H9 (cell line): Measurements from ENCODE around the gene QSOX2. TPM values are rescaled to one million over a fixed set of nuclear protein-coding genes. Genes with fewer than 3 reads are reported as not detected.

Experiments
- DNase-seq: peaks from one replicate; pipeline ENCODE4 v3.0.0-alpha.2; 2017
- H2AFZ ChIP-seq: one replicate; pipeline ENCODE4 v1.6.1; 2013; ENCODE audit warnings: mild to moderate bottlenecking, low read length, control low read depth, moderate library complexity
- H2AK5ac ChIP-seq: 2 replicates; pipeline ENCODE4 v1.6.1; 2013; ENCODE audit warnings: low read length, control low read depth, mixed read lengths; ENCODE audit not compliant: insufficient read length
- H2BK120ac ChIP-seq: one replicate; pipeline ENCODE4 v1.6.1; 2013; ENCODE audit warnings: low read depth, mild to moderate bottlenecking, low read length, control low read depth, inconsistent platforms; ENCODE audit not compliant: poor library complexity, severe bottlenecking
- H2BK12ac ChIP-seq: 2 replicates; pipeline ENCODE4 v1.6.1; 2013; ENCODE audit warnings: low read length, control low read depth, mixed read lengths, low read depth; ENCODE audit not compliant: insufficient read length
- H2BK15ac ChIP-seq: 2 replicates; pipeline ENCODE4 v1.6.1; 2013; ENCODE audit warnings: low read depth, low read length, control low read depth
- H2BK20ac ChIP-seq: one replicate; pipeline ENCODE4 v1.6.1; 2013; ENCODE audit warnings: low read depth, mild to moderate bottlenecking, low read length, control low read depth, inconsistent platforms; ENCODE audit not compliant: poor library complexity, severe bottlenecking
- H2BK5ac ChIP-seq: 2 replicates; pipeline ENCODE4 v1.6.1; 2013; ENCODE audit warnings: low read length, control low read depth, mixed read lengths; ENCODE audit not compliant: insufficient read length
- H3K14ac ChIP-seq: 2 replicates; pipeline ENCODE4 v1.6.1; 2013; ENCODE audit warnings: low read length, control low read depth; ENCODE audit not compliant: insufficient read depth
- H3K18ac ChIP-seq: 2 replicates; pipeline ENCODE4 v1.6.1; 2013; ENCODE audit warnings: low read depth, mild to moderate bottlenecking, mixed read lengths, low read length, control low read depth; ENCODE audit not compliant: insufficient read length
- H3K23ac ChIP-seq: 2 replicates; pipeline ENCODE4 v1.6.1; 2013; ENCODE audit warnings: low read length, control low read depth, mixed read lengths, low read depth; ENCODE audit not compliant: insufficient read length
- H3K23me2 ChIP-seq: 2 replicates; pipeline ENCODE4 v1.6.1; 2013; ENCODE audit warnings: low read depth, mild to moderate bottlenecking, mixed read lengths, low read length, control low read depth; ENCODE audit not compliant: insufficient read length, poor library complexity, severe bottlenecking
- H3K27ac ChIP-seq: 2 replicates; pipeline ENCODE4 v1.5.1; 2013; ENCODE audit warnings: low read length, control low read depth, mixed read lengths, low read depth; ENCODE audit not compliant: insufficient read length
- H3K27me3 ChIP-seq: 2 replicates; pipeline ENCODE4 v1.6.1; 2013; ENCODE audit warnings: low read length, control low read depth, inconsistent platforms; ENCODE audit not compliant: insufficient read depth
- H3K4ac ChIP-seq: 2 replicates; pipeline ENCODE4 v1.6.1; 2013; ENCODE audit warnings: low read depth, mild to moderate bottlenecking, control low read depth, inconsistent platforms, low read length, moderate library complexity
- H3K4me1 ChIP-seq: 2 replicates; pipeline ENCODE4 v1.6.1; 2013; ENCODE audit warnings: low read length, control low read depth, inconsistent platforms; ENCODE audit not compliant: insufficient read depth
- H3K4me2 ChIP-seq: 2 replicates; pipeline ENCODE4 v1.6.1; 2013; ENCODE audit warnings: low read length, control low read depth, mixed read lengths; ENCODE audit not compliant: insufficient read length, insufficient read depth
- H3K56ac ChIP-seq: 2 replicates; pipeline ENCODE4 v1.6.1; 2013; ENCODE audit warnings: low read depth, mild to moderate bottlenecking, mixed read lengths, low read length, control low read depth; ENCODE audit not compliant: insufficient read length
- H3K79me1 ChIP-seq: 2 replicates; pipeline ENCODE4 v1.6.1; 2013; ENCODE audit warnings: low read depth, mild to moderate bottlenecking, moderate library complexity, low read length, control low read depth, inconsistent platforms; ENCODE audit not compliant: insufficient read depth, poor library complexity, severe bottlenecking
- H3K79me2 ChIP-seq: 2 replicates; pipeline ENCODE4 v1.6.1; 2013; ENCODE audit warnings: low read length, control low read depth, inconsistent platforms; ENCODE audit not compliant: insufficient read depth
- H3K9ac ChIP-seq: 2 replicates; pipeline ENCODE4 v1.6.1; 2013; ENCODE audit warnings: low read length, control low read depth, mixed read lengths; ENCODE audit not compliant: insufficient read length; ENCODE audit errors: extremely low read depth
- H3K9me3 ChIP-seq: one replicate; pipeline ENCODE4 v1.6.1; 2013; ENCODE audit warnings: low read depth, low read length, inconsistent platforms; ENCODE audit not compliant: control insufficient read depth
- H3T11ph ChIP-seq: one replicate; pipeline ENCODE4 v1.6.1; 2013; ENCODE audit warnings: mild to moderate bottlenecking, low read length, control low read depth, inconsistent platforms
- H4K20me1 ChIP-seq: one replicate; pipeline ENCODE4 v1.6.1; 2013; ENCODE audit not compliant: control insufficient read depth, insufficient read length, insufficient read depth
- H4K5ac ChIP-seq: 2 replicates; pipeline ENCODE4 v1.6.1; 2013; ENCODE audit warnings: low read depth, mild to moderate bottlenecking, mixed read lengths, low read length, control low read depth; ENCODE audit not compliant: insufficient read length
- H4K8ac ChIP-seq: replicated peaks from 2 replicates; pipeline ENCODE4 v1.6.1; 2013; ENCODE audit warnings: low read length, control low read depth, mixed read lengths, low read depth; ENCODE audit not compliant: insufficient read length
- H4K91ac ChIP-seq: 2 replicates; pipeline ENCODE4 v1.6.1; 2013; ENCODE audit warnings: low read depth, mild to moderate bottlenecking, moderate library complexity, mixed read lengths, low read length, control low read depth; ENCODE audit not compliant: insufficient read length
- H3K27ac Mint-ChIP-seq, 3 experiments: 2 replicates in 2 of 3; 3 replicates in 1 of 3; pipeline ENCODE4 v1.8.0; 2020 to 2021; ENCODE audit warnings: mixed read lengths in 3 of 3, mild to moderate bottlenecking in 1 of 3, moderate library complexity in 1 of 3
- H3K27me3 Mint-ChIP-seq: 2 replicates; pipeline ENCODE4 v1.8.0; 2021; ENCODE audit warnings: low read depth, mild to moderate bottlenecking, moderate library complexity, mixed read lengths
- H3K36me3 Mint-ChIP-seq, 3 experiments: 2 replicates in 2 of 3; 3 replicates in 1 of 3; pipeline ENCODE4 v1.8.0; 2020 to 2021; ENCODE audit warnings: low read depth in 3 of 3, mixed read lengths in 3 of 3; ENCODE audit not compliant: insufficient read depth in 1 of 3
- H3K4me1 Mint-ChIP-seq, 2 experiments: 2 replicates each; pipeline ENCODE4 v1.8.0; 2020; ENCODE audit warnings: mixed read lengths in 2 of 2
- H3K4me3 Mint-ChIP-seq, 2 experiments: 2 replicates in 1 of 2; 3 replicates in 1 of 2; pipeline ENCODE4 v1.8.0; 2020 to 2021; ENCODE audit warnings: mild to moderate bottlenecking in 2 of 2, mixed read lengths in 2 of 2, moderate library complexity in 1 of 2
- H3K9me3 Mint-ChIP-seq, 2 experiments: 2 replicates in 1 of 2; 3 replicates in 1 of 2; pipeline ENCODE4 v1.8.0; 2020; ENCODE audit warnings: mild to moderate bottlenecking in 2 of 2, mixed read lengths in 2 of 2, moderate library complexity in 1 of 2
- WGBS: extraction: QIAGEN DNeasy Blood & Tissue Kit; methylation state at CpG from one replicate; pipeline ENCODE4 v1.1.7; 2013; ENCODE audit warnings: missing lambda C conversion rate, low lambda C conversion rate, mixed read lengths; ENCODE audit not compliant: insufficient read length; ENCODE audit errors: extremely low coverage; 5-methylcytosine and 5-hydroxymethylcytosine counted together
- total RNA-seq: library from RNA; stranded (reverse); gene quantifications from 2 replicates; pipeline ENCODE4 v1.2.1, GENCODE V29; 2021
- TF ChIP-seq, protein P1 (sequence below): fragments of 200-600 bp; sonication (generic); conservative IDR thresholded peaks from 3 replicates; pipeline ENCODE4 v1.8.0; 2021; ENCODE audit warnings: antibody characterized with exemption, mild to moderate bottlenecking

Gene QSOX2
- total RNA-seq, 1 experiment from 2014 or later, result 25.8 TPM

DNA sequence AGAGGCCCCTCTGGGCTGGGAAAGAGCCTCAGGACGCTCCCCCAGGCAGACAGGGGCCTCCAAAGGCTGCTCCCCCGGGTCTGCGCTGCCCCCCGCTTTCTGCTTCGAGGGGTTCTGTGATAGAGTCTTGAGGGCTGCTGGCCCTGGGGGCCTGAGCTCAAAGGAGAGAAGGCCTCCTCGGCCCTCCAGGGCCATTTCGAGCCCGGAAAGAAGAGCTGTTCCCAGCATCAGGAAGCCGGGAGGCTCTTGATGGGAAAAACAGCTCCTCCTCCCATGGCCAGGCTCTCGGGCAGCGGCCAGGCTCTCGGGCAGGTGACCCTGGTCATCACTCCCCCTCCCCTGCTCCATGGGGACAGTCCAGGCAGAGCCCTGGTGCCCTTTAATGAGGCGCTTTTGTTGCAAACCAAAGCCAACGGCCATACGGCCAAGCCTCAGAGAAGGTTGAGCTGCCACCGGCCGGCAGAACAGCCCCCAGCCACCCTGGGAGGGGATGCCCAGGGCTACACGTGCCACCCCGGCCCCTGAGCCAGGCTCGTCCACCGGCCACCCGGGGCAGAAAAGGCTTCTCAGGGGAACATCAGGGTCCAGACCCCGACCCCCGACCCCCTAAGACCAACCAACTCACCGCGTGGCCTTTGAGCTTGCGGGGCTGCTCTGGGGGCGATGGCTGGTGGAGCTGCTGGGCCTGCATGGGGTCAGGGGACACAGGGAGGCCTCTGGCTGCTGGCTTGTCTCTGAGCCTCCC, 16.2 kb upstream of the QSOX2 start:
- Mint-ChIP-seq H3K9me3 (no peaks in the 10 kb centered on the region), H3K4me1 (peaks cover 0 to 17% of the 10 kb centered on the region in 2 experiments; a peak in 2 of 4 replicates), H3K4me3 (no peak overlapping the region), H3K27ac (no peak overlapping the region), H3K36me3 (no peaks in the 10 kb centered on the region), H3K27me3 (peaks cover 5% of the 10 kb centered on the region)
- no peak overlapping the region for H3K14ac ChIP-seq
- no peak overlapping the region for H2BK15ac ChIP-seq
- H2BK20ac ChIP-seq, result no peak overlapping the region
- DNase-seq, result no peak
- no peak overlapping the region for H2BK120ac ChIP-seq
- H4K91ac ChIP-seq, result no peak overlapping the region
- H2BK12ac ChIP-seq, result no peak overlapping the region
- H3K18ac ChIP-seq, result no peak overlapping the region
- no peak overlapping the region for H3K4me2 ChIP-seq
- H3K4ac ChIP-seq, result no peak overlapping the region
- H2AFZ ChIP-seq, result no peak overlapping the region
- no peaks in the 10 kb centered on the region for H3K4me1 ChIP-seq
- H3K27me3 ChIP-seq, result no peaks in the 10 kb centered on the region
- no peak overlapping the region for H2AK5ac ChIP-seq
- H4K8ac ChIP-seq, result no peak overlapping the region
- no peaks in the 10 kb centered on the region for H3K9me3 ChIP-seq
- no peaks in the 10 kb centered on the region for H3K79me2 ChIP-seq
- H3K23ac ChIP-seq, result no peak overlapping the region
- H4K5ac ChIP-seq, result no peak overlapping the region
- no CpG with 5 or more reads among the region's 28 CpGs for WGBS
- no peak overlapping the region for H3K56ac ChIP-seq
- H3T11ph ChIP-seq, result no peak overlapping the region
- no peak overlapping the region for H2BK5ac ChIP-seq
- no peaks in the 10 kb centered on the region for H4K20me1 ChIP-seq
- no peak overlapping the region for H3K27ac ChIP-seq
- H3K23me2 ChIP-seq, result no peaks in the 10 kb centered on the region
- H3K9ac ChIP-seq, result no peak overlapping the region
- TF ChIP-seq, protein P1, sequence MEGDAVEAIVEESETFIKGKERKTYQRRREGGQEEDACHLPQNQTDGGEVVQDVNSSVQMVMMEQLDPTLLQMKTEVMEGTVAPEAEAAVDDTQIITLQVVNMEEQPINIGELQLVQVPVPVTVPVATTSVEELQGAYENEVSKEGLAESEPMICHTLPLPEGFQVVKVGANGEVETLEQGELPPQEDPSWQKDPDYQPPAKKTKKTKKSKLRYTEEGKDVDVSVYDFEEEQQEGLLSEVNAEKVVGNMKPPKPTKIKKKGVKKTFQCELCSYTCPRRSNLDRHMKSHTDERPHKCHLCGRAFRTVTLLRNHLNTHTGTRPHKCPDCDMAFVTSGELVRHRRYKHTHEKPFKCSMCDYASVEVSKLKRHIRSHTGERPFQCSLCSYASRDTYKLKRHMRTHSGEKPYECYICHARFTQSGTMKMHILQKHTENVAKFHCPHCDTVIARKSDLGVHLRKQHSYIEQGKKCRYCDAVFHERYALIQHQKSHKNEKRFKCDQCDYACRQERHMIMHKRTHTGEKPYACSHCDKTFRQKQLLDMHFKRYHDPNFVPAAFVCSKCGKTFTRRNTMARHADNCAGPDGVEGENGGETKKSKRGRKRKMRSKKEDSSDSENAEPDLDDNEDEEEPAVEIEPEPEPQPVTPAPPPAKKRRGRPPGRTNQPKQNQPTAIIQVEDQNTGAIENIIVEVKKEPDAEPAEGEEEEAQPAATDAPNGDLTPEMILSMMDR, result no peak
- H3K79me1 ChIP-seq, result no peaks in the 10 kb centered on the region
